GM18867 (cell line): ENCODE data around the gene NUP210.
"Not testable (repeated sequence)": the region's sequence is repeated elsewhere in the genome, so short reads cannot be mapped to it uniquely, and the experiment has no call there.

Experiments used
- ATAC-seq: cut with Tn5 transposase; IDR thresholded peaks from one replicate; pipeline ENCODE4 v1.9.1; 2021; ENCODE audit warnings: mild to moderate bottlenecking, moderate library complexity; ENCODE audit not compliant: unreplicated experiment

NUP210 gene

DNA sequence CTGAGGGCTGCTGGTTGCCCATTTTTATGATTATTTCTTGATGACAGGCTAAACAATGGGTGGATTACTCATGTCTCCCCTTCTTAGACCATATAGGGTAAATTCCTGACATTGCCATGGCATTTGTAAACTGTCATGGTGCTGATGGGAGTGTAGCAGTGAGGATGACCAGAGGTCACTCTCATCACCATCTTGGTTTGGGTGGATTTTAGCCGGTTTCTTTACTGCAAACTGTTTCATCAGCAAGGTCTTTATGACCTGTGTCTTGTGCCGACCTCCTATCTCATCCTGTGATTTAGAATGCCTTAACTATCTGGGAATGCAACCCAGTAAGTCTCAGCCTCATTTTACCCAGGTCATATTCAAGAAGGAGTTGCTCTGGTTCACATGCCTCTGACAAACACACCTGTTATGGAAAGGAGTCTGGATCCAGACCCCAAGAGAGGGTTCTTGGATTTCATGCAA lies 10.3 kb upstream of the NUP210 start:
- ATAC-seq: not testable (repeated sequence)

DNA sequence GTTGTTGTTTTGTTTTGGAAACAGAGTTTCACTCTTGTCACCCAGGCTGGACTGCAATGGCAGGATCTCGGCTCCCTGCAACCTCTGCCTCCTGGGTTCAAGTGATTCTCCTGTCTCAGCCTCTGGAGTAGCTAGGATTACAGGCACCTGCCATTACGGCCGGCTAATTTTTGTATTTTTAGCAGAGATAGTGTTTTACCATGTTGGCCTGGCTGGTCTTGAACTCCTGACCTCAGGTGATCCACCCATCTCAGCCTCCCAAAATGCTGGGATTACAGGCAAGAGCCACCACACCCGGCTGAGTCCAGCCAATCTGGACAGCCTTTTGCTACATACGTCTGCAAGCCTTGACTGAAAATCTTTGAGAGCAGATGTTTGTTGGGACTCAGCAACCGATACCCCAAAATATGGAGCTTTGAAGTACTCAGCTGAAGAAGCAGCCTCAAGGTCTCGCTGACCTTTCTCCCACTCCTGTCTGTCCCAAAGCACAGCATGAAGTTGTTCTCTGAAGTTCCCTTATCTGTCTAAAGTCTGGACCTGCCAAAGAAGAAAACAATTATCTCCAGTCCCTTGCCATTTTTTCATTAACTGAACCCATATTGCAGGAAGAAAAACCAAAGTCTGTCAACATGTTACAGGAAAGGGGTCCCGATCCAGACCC lies 9.6 kb upstream of the NUP210 start:
- no peak for ATAC-seq

DNA sequence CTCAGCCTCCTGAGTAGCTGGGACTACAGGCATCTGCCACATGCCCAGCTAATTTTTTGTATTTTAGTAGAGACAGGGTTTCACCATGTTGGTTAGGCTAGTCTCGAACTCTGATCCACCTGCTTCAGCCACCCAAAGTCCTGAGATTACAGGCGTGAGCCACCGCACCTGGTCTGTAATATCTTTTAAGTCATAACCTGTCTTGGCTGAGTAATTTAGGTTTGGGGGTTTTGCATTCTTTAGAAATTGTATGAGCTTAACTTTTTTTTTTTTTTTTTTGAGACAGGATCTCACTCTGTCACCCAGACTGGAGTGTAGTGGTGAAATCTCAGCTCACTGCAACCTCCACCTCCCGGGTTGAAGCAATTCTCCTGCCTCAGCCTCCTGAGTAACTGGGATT lies 8.6 kb upstream of the NUP210 start:
- not testable (repeated sequence) for ATAC-seq

DNA sequence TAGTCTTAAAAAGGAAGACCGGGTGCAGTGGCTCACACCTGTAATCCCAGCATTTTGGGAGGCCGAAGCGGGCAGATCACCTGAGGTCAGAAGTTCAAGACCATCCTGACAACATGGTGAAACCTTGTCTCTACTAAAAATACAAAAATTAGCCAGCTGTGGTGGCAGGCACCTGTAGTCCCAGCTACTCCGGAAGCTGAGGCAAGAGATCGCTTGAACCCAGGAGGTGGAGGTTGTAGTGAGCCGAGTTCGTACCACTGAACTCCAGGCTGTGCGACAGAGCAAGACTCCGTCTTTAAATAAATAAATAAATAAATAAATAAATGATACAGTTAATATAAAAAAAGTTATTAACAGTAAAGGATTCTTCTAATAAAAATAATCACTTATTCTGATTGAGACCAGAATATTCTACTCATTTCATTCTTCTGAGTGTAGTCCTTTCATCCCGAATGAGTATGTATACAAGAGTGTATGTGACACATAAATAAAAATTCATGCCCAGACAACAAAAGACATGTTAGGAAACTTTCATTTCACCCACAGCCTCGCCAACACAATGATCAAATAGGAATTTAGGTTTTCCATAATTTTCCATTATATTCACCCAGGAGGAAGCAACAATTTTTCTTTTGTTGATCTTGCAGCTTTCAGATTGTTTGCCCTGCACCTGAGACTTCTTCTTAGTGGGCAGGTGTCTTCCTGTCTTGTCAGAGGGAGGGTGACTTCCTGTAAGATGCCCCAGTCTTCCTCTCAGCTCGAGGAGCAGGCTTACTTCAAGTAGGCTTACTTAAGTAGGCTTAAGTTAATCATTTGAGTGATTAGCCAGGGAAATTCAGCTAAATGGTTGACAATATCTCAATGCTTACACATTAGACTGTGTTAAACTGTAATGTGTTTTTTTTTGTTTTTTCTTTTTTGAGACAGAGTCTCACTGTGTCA lies 7.8 kb upstream of the NUP210 start:
- no peak for ATAC-seq

DNA sequence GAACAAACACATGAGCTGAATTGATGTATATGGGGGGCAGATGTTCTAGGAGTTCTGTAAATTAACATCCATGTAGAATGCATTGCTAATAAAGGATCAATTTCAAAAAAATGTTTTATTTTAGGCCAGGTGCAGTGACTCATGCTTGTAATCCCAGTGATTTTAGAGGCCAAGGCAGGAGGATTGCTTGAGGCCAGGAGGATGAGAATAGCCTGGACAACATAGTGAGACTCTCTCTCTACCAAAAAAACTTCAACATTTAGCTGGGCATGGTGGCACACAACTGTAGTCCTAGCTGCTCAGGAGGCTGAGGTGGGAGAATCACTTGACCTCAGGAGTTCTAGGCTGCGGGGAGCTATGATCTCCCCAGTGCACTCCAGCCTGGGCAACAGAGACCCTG lies 6.5 kb upstream of the NUP210 start:
- no peak for ATAC-seq

DNA sequence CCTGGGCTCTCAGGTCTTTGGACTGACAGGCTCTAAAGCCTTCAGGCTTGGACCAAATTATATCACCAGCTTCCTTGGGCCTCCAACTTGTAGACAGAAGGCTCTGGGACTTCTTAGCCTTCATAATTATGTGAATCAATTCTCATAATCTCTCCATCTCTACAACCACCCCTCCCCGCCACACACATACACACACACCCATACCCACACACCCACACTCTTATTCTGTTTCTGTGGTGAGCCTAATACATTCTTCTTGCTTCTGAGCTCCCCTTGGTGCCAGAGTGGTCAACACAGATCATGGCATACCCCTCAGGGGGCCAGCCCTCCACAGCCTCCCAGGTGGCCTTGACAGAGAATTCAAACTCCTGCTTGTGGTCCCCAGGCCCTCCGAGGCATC lies 5.6 kb upstream of the NUP210 start:
- no peak for ATAC-seq

DNA sequence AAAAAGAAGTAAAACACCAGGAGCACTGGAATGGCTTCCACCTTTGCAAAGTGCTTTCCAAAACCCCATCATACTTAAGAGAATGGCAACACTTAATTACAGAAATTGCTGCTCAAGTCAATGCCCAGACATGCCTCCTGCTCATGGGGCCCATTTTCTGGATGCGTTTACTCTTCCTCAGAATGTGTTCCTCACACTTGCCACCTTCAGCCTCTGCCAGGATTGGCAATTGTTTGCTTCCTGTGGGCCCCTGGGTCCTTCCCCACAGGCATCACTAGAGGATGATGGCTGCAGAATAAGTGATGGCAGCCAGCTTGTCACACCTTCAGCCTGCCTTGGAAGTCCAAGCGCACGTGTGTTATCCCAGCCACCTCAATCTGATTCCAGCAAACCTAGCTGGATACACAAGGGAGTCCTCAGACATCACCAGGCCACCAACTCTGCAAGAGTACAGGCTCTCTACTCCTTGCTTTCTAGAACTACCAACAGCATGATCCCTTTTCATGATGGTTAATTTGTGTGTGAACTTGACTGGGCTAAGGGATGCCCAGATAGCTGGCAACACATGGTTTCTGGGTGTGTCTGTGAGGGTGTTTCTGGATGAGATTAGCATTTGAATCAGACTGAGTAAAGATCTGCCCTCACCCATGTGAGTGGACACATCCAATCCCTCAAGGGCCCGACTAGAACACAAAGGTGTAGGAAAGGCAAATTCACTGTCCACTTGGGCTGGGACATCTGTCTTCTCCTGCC lies 4.9 kb upstream of the NUP210 start:
- ATAC-seq: no peak

DNA sequence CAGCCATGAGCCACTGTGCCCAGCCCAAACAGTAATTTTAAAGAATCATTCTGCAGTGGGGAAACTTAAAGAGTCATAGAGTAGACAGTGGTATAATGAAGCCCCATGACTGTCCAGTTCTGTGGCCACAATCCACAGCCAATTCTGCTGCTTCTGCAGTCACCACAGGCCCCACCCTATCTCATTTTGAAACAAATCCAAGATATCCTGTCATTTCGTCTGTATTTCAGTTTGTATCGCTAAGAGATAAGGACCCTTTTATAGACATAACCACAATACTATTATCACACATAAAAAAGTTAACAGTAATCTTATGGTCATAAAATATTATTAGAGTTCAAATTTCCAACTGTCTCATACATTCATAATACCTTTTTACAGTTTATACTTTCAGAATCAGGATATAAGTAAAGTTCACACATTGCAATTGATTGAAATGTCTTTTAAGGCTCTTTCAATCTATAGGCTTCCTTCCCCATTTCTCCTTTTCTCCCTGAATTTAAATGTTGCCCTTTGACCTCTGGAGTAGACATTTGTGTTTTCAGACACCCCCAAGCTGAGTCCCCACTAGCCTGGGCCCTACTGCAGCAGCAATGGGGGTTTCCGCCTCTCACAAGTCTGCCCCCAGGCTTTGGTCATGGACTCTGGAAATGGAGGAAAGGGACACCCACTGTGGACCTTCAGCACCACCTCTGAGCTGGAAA lies 4.2 kb upstream of the NUP210 start:
- no peak for ATAC-seq

DNA sequence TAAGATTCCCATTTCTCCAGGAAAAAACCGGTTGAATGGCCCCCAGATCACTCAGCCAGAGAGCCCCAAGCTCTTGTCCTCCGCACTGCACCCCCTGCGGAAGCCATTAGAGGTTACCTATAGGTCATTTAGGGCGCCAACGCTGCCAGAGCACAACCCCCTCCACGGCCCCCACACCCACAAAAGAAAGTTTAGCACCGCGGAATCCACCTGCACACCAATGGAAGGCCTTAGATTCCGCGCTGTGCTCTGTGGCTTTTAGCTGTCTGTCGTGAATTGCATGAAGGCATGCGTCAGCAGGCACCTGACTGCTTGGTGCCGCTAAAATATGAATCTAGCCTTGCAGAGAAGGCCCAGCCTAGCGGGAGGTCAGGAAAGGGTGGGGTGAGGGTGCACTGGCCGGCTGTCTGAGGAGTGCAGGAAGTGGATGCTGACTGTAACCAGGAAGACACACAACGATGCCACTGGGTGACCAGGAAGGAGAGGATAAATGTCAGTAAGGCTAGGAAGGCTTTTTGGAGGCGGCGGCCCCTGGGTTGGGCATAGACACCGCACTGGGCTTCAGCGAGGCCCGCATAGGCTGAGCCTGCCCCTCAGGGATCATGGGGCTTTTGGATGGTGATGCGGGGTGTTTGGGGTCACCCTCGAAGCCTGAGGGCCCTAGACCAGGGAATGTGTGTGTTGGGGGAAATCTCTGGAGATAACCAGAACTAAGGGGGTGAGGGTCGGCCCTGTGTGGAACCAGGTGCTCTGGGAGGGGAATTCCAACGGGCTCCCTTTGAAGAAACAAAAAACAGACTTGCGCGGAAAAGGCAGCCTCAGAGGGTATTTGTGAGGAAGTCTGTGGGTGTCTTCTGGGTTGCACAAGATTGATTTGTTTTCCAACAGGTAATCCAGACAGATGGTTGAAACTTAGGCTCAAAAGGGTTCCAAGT lies 976 bp upstream of the NUP210 start:
- ATAC-seq: peak; percentile 52

DNA sequence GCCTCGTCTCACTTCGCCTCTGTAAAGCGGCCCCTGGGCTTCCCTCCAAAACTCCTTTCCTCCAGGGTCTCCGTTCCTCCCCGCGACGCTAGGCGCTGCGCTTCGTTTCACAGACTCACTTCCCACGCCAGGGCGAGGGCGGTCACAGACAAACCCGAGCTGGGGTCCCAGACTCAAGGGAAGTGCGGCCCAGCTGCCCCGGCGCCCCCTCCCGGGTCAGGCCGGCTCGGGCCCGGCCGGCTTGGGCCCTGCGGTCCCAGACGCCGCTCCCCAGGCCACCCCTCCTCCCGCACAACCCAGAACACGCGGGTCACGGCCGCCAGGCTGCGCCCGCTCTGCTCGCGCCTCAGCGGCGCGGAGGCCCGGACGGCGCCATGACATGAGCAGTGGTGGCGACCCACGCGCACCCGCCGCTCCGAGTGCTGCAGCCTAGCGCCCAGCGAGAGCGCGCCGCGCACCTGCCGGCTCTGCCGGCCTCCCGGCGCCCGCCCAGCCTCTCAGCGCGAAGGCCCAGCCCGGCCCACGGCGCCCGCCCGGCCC lies 547 bp downstream of the NUP210 start:
- peak; percentile 46 for ATAC-seq

DNA sequence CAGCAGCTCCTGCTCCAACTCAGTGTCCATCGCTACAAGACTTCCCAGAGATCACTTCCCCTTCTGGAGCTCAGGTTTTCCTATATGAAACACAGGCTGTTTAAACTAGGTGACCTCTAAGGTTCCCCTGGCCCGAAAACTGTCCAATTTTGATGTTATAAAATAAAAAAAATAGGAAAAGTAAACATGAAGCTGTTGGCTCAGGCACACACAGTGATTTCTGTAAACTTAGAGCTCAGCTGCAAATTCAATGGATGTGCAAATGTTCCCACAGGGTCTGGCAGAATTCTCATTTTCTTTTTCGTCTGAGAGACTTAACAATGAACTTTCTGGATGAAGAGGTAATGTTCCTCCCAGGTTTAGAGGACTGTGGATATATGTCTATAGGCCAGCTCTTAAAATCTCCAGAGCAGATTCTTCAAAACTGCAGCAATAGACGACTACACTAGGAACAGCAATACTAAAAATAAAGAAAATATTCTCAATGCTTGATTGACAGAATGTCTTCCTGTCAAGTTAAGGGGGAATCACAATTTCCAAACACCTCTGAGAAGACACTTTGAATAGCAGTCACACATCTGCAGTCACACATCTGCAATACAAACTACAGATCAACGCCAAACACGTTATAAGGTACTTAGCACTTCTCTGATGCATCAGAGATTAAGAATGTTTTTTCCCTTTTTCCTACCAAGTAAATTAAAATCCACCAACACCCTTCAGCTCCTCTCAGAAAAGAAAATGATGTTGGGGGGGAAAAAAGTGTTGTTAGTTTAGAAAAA lies 2.8 kb downstream of the NUP210 start:
- ATAC-seq: no peak

DNA sequence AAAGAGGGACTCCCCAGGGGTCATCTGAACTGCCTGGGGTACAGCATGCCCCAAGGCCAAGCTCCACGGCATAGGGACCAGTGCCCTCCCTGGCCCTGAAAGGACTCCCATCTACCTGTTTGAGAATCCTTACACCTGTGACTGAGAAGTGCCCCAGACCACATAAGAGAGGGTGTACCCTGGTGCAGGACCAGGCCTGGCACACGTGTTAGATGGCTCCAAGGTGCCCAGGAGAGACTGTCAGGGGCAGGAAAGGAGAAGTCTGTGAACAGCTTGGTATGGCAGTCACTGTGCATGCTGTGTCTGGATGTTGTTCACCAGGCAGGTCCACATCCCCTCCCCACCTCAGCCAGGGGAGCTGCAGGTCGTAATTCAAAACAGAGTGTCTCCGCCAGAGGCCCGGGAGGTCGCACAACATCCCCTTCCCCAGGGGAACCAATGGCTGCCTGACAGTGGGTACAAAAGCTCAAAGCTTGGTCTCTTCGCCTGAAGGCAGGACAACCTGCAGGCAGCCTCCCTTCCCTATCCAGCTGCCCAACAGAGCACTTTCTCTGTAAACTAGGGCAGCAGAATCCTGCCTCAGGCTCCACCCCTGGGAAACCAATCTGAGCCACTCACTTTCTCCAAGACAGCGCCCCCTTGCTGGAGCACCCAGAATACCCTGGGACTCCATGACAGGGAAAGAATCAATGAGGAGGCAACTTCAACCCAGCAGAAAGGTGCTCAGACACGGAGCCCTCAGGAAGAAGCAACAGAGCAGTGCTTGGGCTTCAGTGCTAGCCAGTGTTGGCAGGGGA lies 3.9 kb downstream of the NUP210 start:
- no peak for ATAC-seq

DNA sequence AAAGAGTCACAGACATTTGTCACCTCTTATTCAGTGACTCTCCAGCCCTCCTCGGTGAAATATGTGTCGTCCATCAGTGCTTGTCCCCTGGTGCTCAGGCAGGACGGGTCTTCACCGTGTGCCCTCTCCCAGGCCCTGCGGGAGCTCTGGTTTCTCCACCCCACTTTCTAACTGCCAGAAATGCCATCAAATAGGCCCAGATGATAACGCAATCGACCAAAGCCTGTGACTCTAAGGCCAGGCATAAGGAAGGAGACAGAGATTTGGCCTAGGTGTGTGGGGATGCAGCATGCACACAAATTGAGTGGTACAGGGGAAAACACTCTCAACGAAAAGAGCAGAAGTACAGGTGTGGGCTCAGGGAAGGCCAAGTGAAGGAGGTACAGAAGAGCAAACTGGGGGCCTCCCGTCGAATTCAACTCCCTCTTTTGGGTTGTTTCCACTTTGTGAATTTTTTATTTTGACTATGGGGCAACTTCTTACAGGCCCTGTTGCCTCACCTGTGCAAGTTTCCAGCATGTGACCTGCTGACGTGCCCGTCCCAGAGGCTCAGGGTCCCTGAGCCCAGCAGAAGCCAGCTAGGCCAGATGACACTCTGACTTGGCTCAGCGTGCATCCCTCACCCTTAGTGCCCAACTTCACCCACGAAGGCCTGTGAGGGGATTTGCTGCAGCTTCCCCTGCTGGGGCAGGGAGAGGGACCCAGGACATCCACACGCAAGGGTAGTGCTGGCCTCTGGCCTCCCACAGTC lies 4.7 kb downstream of the NUP210 start:
- no peak for ATAC-seq

DNA sequence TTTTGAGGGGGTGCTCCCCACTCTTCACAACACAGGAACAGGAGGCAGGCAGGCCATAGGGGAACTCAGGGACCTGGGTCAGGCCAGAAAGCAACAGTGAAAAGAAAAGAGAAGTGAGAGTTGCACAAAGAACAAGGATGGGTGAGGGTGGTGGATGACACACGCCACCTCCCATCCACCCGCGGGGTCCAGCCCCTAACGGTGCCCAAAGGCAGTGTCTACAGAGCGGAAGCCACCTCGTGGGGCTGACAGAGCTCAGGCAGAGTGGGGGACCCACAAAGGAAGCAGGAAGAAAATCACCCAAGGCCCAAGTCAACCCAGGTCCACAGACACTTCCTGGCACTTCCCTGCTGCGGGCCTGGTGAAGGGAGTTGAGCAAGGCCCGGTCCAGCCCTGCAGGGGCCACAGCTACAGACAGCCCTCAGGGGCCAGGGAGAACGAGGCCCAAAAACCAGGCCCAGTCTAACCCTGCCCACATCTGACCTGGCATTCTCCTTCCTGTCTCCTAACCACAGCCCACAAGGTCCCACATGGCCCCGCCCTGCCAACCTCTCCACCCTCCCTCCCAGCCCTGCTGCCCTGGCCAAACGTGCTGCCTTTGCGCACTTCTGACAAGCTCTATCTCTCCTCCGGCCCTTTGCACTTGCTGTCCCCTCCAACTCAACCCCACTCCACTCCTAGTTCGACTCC lies 5.9 kb downstream of the NUP210 start:
- peak; percentile 89 for ATAC-seq

DNA sequence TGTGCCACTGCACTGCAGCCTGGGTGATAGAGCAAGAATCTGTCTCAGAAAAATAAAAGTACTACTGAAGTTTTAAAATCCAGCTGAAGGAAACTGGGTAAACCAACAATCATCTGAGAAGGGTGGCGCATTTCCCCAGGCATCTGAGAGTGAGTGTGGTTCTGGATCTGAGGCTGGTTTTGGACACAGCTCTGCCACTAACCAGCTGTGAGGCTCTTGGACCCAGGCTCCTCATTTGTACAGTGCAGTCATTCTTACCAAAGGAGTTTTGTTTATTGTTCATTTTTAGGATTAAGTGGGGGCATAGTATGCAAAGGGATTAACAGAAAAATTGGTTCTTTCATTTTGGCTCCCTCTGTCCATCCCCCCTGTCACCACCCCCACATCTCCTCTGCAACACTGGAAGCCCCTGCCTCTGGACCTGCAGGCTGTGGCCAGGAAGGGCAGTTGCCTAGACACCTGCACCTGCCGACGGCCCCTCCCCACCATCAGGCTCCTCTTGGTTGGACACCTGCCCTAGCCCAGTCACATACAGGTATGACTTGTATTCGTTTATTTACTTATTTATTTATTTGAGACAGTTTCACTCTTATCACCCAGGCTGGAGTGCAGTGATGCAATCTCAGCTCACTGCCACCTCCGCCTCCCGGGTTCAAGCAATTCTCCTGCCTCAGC lies 8.8 kb downstream of the NUP210 start:
- no peak for ATAC-seq

DNA sequence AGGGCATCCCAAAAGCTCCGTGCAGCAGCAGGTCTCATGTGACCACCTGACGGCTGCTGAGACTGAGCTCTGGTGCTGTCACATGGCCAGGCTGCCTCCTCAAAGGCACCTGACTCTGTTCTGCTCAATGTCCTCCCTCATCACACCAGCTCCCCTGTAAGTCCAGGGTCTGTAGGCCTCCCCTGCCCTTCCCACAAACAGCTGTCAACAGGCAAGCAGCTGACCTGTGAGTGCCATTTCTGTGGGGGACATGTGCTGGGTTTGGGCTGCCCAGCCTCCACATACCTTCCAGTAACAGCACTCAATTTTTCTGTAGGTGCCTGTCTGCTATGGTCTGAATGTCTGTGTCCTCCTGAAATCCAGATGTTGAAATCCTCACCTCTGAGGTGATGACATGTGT lies 11.2 kb downstream of the NUP210 start:
- ATAC-seq: no peak
